KG1 (cell line): Measurements from ENCODE around the gene RIC3.

Source experiments
- DNase-seq: peaks from one replicate; lab custom pipeline; 2025; lab: John Stamatoyannopoulos, UW

Gene RIC3

GRCh38 chr11:8067567-8067928, 101.3 kb downstream of the RIC3 start:
- DNase-seq = no peak

GRCh38 chr11:8066911-8067455, 101.8 kb downstream of the RIC3 start:
- DNase-seq = no peak

- no peak for DNase-seq
Observed at GRCh38 chr11:8066036-8066910, 102.6 kb downstream of the RIC3 start.

GRCh38 chr11:8065031-8065430, 103.8 kb downstream of the RIC3 start:
- DNase-seq = no peak

GRCh38 chr11:8063324-8063723, 105.5 kb downstream of the RIC3 start:
- DNase-seq = no peak

GRCh38 chr11:8062781-8063257, 106.0 kb downstream of the RIC3 start:
- DNase-seq = no peak

GRCh38 chr11:8061555-8062428, 107.0 kb downstream of the RIC3 start:
- DNase-seq = no peak

GRCh38 chr11:8060801-8061554, 107.8 kb downstream of the RIC3 start:
- DNase-seq = no peak

GRCh38 chr11:8060146-8060719, 108.6 kb downstream of the RIC3 start:
- DNase-seq = no peak

- no peak for DNase-seq
Observed at GRCh38 chr11:8059571-8060011, 109.2 kb downstream of the RIC3 start.

- DNase-seq = no peak
Observed at GRCh38 chr11:8059030-8059429, 109.8 kb downstream of the RIC3 start.

GRCh38 chr11:8058216-8058615, 110.6 kb downstream of the RIC3 start:
- DNase-seq = no peak

- no peak for DNase-seq
Observed at GRCh38 chr11:8056810-8057463, 111.9 kb downstream of the RIC3 start.
